ENCODE results near the gene ARL15.
"Not testable (repeated sequence)": the region's sequence is repeated elsewhere in the genome, so short reads cannot be mapped to it uniquely, and the experiment has no call there.

The ARL15 gene

DNA sequence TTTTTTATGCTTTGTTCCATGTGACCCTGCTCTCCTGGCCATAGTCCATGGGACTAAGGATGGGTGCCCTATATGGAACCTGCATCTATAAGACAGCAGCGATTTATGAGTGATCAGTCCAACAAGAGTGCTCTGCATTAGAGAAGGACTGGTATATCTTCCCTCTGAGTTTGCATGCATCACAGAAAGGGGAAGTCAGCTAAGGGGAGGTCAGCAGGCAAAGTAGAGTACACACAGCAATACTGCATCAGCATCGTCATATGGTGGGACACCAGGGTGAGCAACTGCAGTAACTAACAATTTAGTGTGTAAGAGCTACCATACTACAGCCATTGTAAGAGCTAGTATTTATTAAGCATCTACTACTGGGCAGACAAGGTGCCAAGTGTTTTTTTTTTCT is 438.6 kb downstream of the ARL15 start:
- no peak for DNase-seq (ENCODE audit: low read depth)
- TF ChIP-seq, protein P1, sequence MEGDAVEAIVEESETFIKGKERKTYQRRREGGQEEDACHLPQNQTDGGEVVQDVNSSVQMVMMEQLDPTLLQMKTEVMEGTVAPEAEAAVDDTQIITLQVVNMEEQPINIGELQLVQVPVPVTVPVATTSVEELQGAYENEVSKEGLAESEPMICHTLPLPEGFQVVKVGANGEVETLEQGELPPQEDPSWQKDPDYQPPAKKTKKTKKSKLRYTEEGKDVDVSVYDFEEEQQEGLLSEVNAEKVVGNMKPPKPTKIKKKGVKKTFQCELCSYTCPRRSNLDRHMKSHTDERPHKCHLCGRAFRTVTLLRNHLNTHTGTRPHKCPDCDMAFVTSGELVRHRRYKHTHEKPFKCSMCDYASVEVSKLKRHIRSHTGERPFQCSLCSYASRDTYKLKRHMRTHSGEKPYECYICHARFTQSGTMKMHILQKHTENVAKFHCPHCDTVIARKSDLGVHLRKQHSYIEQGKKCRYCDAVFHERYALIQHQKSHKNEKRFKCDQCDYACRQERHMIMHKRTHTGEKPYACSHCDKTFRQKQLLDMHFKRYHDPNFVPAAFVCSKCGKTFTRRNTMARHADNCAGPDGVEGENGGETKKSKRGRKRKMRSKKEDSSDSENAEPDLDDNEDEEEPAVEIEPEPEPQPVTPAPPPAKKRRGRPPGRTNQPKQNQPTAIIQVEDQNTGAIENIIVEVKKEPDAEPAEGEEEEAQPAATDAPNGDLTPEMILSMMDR (IDR thresholded peaks at IDR 0.05; ENCODE audit: low read depth, low read length, missing control alignments) = no peak
- in situ Hi-C loops (cut with HindIII; ENCODE audit: low sequenced_read_pairs) = no loop called here

DNA sequence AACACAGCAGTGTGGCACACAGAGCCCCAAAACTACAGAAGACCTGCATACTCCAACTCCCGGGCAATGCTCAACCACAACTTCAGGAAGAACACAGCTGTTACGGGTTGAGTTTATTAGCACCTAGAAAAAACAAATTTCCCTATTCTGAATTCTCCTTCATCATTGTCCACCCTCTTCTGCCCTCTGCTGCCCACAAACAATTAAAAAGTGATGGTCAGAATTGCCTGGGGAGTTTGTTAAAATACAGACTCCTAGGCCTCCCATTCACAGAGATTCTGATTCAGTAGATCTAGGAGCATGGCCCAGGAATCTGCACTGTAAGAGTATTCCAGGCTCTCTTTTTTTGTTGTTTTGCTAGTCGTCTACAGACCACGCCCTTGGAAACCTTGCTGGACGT is 439.3 kb downstream of the ARL15 start:
- TF ChIP-seq, protein P1 (IDR thresholded peaks at IDR 0.05; ENCODE audit: low read depth, low read length, missing control alignments) = no peak
- in situ Hi-C loops (cut with HindIII; ENCODE audit: low sequenced_read_pairs) = no loop called here
- no peak for DNase-seq (ENCODE audit: low read depth)

More for the DNA sequence above, 438.6 kb downstream of the ARL15 start:
- no peak overlapping the region for H3K4me3 ChIP-seq (ENCODE audit: low read depth, low read length)

DNA sequence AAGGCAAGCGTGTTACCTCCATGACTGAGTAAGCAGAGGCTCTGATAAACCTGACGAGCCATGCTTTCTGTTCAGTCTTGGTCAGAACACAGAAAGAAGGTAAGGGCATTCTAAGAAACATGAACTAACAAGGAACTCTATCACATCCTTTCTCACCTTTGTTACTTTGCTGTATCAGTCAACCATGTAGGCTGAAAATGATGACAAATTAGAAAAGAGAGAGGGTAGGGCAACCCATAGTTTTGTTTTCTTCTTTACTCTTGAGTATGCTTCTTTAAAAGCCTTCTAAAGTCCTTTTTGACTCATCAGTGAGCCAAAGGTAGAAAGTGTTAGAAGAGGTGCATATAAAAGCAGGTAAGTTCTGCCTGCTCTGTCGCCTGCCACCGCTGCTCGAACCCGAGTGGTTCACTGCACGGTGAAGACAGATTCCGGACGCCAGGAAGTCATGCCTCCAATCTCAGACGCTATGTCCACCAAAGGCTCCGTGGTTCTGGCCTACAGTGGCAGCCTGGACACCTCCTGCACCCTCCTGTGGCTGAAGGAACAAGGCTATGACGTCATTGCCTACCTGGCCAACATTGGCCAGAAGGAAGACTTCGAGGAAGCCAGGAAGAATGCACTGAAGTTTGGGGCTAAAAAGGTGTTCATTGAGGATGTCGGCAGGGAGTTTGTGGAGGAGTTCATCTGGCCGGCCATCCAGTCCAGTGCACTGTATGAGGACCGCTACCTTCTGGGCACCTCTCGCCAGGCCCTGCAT is 451.5 kb downstream of the ARL15 start:
- TF ChIP-seq, protein P1 (IDR thresholded peaks at IDR 0.05; ENCODE audit: low read depth, low read length, missing control alignments) = no peak
- no peak overlapping the region for H3K4me3 ChIP-seq (ENCODE audit: low read depth, low read length)
- in situ Hi-C loops (cut with HindIII; ENCODE audit: low sequenced_read_pairs) = no loop called here
- no peak for DNase-seq (ENCODE audit: low read depth)

More for the DNA sequence above, 439.3 kb downstream of the ARL15 start:
- no peak overlapping the region for H3K4me3 ChIP-seq (ENCODE audit: low read depth, low read length)

DNA sequence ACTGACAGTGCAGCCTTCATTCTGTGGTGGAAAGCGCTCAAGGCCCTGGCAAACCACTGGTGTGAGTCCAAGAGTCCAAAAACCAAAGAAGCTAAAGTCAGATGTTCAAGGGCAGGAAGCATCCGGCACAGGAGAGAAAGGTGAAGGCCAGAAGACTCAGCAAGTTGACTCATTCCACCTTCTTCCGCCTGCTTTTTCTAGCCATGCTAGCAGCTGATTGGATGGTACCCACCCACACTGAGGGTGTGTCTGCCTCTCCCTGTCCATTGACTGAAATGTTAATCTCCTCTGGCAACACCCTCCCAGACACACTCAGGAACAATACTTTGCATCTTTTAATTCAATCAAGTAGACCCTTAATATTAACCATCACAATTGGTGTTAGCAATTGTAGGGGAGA is 453.9 kb downstream of the ARL15 start:
- in situ Hi-C loops (cut with HindIII; ENCODE audit: low sequenced_read_pairs) = no loop called here
- H3K4me3 ChIP-seq (ENCODE audit: low read depth, low read length) = no peak overlapping the region
- TF ChIP-seq, protein P1 (IDR thresholded peaks at IDR 0.05; ENCODE audit: low read depth, low read length, missing control alignments) = no peak
- DNase-seq (ENCODE audit: low read depth) = no peak

DNA sequence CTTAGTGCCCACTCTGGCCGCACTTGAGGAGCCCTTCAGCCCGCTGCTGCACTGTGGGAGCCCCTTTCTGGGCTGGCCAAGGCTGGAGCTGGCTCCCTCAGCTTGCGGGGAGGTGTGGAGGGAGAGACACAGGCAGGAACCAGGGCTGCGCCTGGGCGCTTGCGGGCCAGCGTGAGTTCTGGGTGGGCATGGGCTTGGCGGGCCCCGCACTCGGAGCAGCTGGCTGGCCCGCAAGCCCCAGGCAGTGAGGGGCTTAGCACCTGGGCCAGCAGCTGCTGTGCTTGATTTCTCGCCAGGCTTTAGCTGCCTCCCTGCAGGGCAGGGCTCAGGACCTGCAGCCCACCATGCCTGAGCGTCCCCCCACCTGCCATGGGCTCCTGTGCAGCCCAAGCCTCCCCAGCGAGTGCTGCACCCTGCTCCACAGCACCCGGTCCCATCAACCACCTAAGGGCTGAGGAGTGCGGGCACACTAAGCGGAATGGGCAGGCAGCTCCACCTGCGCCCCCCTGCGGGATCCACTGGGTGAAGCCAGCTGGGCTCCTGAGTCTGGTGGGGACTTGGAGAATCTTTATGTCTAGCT is 473.4 kb downstream of the ARL15 start:
- DNase-seq (ENCODE audit: low read depth); H3K4me3 ChIP-seq (ENCODE audit: low read depth, low read length); in situ Hi-C loops (cut with HindIII; ENCODE audit: low sequenced_read_pairs): not testable (repeated sequence)

DNA sequence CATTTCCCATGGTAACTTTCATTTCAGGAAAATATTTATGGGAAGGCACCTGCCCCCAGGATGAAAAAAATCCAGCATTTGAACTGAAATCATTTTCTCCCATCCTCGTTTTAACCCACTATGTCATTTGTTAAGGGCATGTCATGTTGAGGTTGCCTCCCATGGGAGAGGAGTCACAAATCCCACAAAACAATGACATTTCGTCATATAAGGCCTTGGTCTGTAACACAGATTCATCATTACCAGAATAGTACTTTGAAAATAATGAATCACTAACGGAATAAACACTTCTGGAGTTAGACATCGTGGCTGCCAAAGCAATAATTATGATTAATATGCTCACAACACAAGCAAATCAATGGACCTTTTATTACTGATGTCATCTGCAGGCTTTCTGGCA is 475.9 kb downstream of the ARL15 start:
- H3K4me3 ChIP-seq (ENCODE audit: low read depth, low read length) = no peak overlapping the region
- TF ChIP-seq, protein P1 (IDR thresholded peaks at IDR 0.05; ENCODE audit: low read depth, low read length, missing control alignments) = no peak
- no peak for DNase-seq (ENCODE audit: low read depth)
- in situ Hi-C loops (cut with HindIII; ENCODE audit: low sequenced_read_pairs) = no loop called here

Data from astrocyte of the cerebellum (primary cell).